ENCODE measurements around the gene TTLL10. TPM values are rescaled to one million over a fixed set of nuclear protein-coding genes. Genes with fewer than 3 reads are reported as not detected.

Gene TTLL10
- polyA plus RNA-seq, 2 of the 4 experiments (the other 2 are of a cell fraction): not detected

DNA sequence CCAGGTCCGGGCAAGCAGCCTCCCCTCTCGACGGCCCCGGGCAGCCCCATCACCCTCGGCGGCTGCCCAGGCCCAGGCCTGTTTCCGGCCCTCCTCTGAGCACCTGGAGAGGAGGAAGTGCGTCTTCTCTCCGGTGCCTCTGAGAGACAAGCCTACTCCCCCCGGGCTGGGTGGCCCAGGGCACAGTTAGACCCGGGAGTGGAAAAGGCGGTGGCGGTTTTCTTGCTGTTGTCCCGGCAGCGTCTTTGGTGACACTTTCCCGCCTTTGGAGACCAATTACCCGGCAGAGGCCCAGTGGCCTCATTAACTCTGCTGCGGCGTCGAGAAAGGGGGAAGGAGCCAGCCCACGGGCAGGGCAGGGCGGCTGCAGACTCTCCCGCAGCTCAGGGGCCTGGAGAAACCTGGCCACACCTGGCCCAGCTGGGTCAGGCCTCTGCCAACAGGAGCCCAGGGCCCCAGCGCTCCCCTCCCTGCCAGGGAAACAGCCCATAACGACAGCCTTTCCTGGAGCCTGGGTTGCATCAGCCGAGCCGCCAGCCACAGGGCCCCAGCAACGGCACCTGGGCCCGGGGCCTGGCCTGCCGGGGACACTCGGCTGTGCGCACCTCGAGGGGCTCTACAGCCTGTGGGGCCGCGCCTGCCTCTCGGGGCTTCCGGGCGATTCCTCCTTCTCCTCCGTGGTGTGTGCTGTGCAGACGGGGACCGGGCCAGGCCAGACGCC, 29.4 kb upstream of the TTLL10 start:
- 87% methylated on average over 19 of the region's 42 CpGs for WGBS (ENCODE audit: missing lambda C conversion rate)
- POLR2A ChIA-PET: no interaction called here
- CTCF ChIA-PET: no interaction called here
- Histone ChIP-seq H3K4me1 (no peaks in the 10 kb centered on the region), H3K27ac (peak overlapping the region in 1 of 2 experiments; percentile 60; a peak in 2 of 6 replicates), H3K4me2 (no peak overlapping the region), H3K9me3 (no peaks in the 10 kb centered on the region), H3K4me3 (no peak overlapping the region)
- TF ChIP-seq RFX5 (IDR thresholded peaks at IDR 0.05) (no peak), RNF2 (IDR thresholded peaks at IDR 0.05; ENCODE audit: borderline replicate concordance, low read depth) (no peak), KDM5A (IDR thresholded peaks at IDR 0.05) (no peak), ESRRA (IDR thresholded peaks at IDR 0.05; ENCODE audit: borderline replicate concordance, low read length) (no peak), HOXB5 (CRISPR knock-in tag; IDR thresholded peaks at IDR 0.05) (no peak), FOXS1 (CRISPR knock-in tag; IDR thresholded peaks at IDR 0.05) (no peak), NPAS2 (CRISPR knock-in tag; IDR thresholded peaks at IDR 0.05; ENCODE audit: borderline replicate concordance) (no peak), MYC (IDR thresholded peaks at IDR 0.05; ENCODE audit: borderline replicate concordance, low read length) (no peak), FOSB (CRISPR knock-in tag; IDR thresholded peaks at IDR 0.05) (no peak), ZSCAN20 (CRISPR knock-in tag; IDR thresholded peaks at IDR 0.05) (no peak), KDM1A (IDR thresholded peaks at IDR 0.05; ENCODE audit: low read depth) (no peak)
- TF ChIP-seq, protein P1, sequence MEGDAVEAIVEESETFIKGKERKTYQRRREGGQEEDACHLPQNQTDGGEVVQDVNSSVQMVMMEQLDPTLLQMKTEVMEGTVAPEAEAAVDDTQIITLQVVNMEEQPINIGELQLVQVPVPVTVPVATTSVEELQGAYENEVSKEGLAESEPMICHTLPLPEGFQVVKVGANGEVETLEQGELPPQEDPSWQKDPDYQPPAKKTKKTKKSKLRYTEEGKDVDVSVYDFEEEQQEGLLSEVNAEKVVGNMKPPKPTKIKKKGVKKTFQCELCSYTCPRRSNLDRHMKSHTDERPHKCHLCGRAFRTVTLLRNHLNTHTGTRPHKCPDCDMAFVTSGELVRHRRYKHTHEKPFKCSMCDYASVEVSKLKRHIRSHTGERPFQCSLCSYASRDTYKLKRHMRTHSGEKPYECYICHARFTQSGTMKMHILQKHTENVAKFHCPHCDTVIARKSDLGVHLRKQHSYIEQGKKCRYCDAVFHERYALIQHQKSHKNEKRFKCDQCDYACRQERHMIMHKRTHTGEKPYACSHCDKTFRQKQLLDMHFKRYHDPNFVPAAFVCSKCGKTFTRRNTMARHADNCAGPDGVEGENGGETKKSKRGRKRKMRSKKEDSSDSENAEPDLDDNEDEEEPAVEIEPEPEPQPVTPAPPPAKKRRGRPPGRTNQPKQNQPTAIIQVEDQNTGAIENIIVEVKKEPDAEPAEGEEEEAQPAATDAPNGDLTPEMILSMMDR (IDR thresholded peaks at IDR 0.05): no peak
- FAIRE-seq: no peak
- DNase-seq (ENCODE audit: low read depth in 1 of 2, low spot score in 1 of 2): no peak
- no peak for ATAC-seq

DNA sequence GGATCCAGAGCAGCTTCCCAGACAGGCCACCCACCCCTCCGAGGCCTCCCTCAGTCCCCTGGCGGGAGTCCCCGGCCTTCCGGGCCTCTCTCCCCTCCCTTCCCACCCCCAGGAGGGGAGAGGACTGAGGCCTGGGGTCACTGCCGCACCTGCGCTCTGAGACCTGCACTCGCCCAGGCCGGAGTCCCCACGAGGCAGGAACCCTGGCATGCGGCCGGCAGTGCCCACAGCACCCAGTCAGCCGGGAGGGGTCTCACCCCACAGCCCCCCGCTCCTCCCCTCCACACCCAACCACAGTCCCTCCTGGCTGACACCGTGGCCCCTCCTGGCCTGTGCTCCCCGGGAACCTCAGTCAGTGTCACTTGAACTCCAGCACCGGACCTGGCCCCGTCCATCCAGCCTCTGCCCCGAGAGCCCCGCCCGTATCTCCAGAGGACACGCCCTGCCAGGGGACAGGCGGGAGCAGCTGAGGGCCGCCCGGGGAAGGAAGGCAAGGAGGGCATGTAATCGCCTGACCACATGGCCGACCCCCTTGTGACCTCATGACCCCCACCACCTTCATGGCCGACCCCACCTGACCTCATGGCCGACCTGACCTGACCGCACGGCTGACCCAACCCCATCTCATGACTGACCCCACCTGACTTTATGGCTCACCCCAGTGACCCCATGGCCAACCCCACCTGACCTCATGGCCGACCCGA, 28.7 kb upstream of the TTLL10 start:
- 79% methylated on average over 11 of the region's 32 CpGs for WGBS (ENCODE audit: missing lambda C conversion rate)
- DNase-seq (ENCODE audit: low read depth in 1 of 2, low spot score in 1 of 2): no peak
- no peak for FAIRE-seq
- ChIA-PET POLR2A (no interaction called here), CTCF (no interaction called here)
- TF ChIP-seq SMC3 (IDR thresholded peaks at IDR 0.05) (no peak), MYC (IDR thresholded peaks at IDR 0.05; ENCODE audit: borderline replicate concordance, low read length) (no peak), JUNB (IDR thresholded peaks at IDR 0.05) (no peak), MAZ (IDR thresholded peaks at IDR 0.05; ENCODE audit: borderline replicate concordance, low read depth, low read length) (no peak), KDM1A (IDR thresholded peaks at IDR 0.05; ENCODE audit: low read depth) (no peak), TP53 (CRISPR knock-in tag; IDR thresholded peaks at IDR 0.05) (no peak), FOXS1 (CRISPR knock-in tag; IDR thresholded peaks at IDR 0.05) (no peak), CEBPB (IDR thresholded peaks at IDR 0.05) (no peak), HOXA7 (CRISPR knock-in tag; IDR thresholded peaks at IDR 0.05) (no peak), CBX2 (IDR thresholded peaks at IDR 0.05; ENCODE audit: borderline replicate concordance, low read depth) (no peak), RNF2 (IDR thresholded peaks at IDR 0.05; ENCODE audit: borderline replicate concordance, low read depth) (no peak)
- Histone ChIP-seq H3K4me1 (no peaks in the 10 kb centered on the region), H3K27ac (peak overlapping the region in 1 of 2 experiments; percentile 60; a peak in 2 of 6 replicates), H3K4me3 (no peak overlapping the region), H3K4me2 (no peak overlapping the region), H3K9me3 (no peaks in the 10 kb centered on the region)
- no peak for ATAC-seq

DNA sequence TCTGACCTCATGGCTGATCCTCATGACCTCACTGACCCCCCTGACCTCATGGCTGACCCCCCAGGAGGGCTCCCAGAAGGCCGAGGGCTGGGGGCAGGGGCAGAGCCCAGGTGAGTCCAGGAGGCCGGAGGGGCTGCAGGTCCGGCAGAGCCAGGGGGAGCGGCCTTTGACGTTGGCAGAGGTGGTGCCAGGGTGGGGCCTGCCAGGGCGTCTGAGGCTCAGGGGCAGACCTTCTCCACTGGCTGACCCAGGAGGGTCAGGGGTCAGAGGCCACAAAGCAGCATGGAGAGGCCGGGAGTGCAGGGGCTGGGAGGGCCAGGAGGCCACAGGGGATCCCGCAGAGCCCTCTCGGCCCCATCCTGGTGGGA, 28.1 kb upstream of the TTLL10 start:
- Histone ChIP-seq H3K4me2 (no peak overlapping the region), H3K27ac (no peak overlapping the region), H3K4me1 (no peaks in the 10 kb centered on the region), H3K4me3 (no peak overlapping the region), H3K9me3 (no peaks in the 10 kb centered on the region)
- CTCF ChIA-PET: no interaction called here
- FAIRE-seq: no peak
- POLR2A ChIA-PET: no interaction called here
- no peak for DNase-seq (ENCODE audit: low read depth in 1 of 2, low spot score in 1 of 2)
- no peak for ATAC-seq
- WGBS (ENCODE audit: missing lambda C conversion rate): no CpG with 5 or more reads among the region's 9 CpGs
- TF ChIP-seq, protein P2, sequence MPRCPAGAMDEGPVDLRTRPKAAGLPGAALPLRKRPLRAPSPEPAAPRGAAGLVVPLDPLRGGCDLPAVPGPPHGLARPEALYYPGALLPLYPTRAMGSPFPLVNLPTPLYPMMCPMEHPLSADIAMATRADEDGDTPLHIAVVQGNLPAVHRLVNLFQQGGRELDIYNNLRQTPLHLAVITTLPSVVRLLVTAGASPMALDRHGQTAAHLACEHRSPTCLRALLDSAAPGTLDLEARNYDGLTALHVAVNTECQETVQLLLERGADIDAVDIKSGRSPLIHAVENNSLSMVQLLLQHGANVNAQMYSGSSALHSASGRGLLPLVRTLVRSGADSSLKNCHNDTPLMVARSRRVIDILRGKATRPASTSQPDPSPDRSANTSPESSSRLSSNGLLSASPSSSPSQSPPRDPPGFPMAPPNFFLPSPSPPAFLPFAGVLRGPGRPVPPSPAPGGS (IDR thresholded peaks at IDR 0.05): no peak
- TF ChIP-seq MYC (IDR thresholded peaks at IDR 0.05; ENCODE audit: borderline replicate concordance, low read length): no peak
- TF ChIP-seq MAFK (IDR thresholded peaks at IDR 0.05; ENCODE audit: partially characterized antibody): no peak
